Fibroblast of the conjunctiva (primary cell): ENCODE measurements around the gene SSBP2.

ENCODE experiments used
- DNase-seq: peaks from one replicate; pipeline ENCODE4 v3.0.0-alpha.2; 2010; ENCODE audit warnings: low read depth

Gene SSBP2

DNA sequence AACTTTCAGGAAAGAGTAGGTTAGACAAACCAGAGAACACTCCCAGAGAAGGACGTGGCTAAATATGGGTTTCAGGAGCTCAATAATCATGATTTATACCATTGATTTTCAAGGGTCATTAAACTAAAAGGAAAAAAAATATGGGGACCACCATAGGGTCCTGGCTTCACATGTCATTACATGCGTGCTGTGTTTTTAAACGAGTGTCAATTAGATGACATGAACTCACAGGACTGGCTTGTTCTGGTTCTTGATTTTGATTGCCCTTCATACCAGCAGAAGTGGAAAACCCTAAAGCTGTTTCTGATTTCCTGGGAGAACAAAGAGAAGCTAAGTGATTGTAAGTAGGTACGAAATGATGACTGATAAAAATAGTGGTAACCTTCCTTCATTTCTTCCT, 362.7 kb downstream of the SSBP2 start:
- DNase-seq: no peak

DNA sequence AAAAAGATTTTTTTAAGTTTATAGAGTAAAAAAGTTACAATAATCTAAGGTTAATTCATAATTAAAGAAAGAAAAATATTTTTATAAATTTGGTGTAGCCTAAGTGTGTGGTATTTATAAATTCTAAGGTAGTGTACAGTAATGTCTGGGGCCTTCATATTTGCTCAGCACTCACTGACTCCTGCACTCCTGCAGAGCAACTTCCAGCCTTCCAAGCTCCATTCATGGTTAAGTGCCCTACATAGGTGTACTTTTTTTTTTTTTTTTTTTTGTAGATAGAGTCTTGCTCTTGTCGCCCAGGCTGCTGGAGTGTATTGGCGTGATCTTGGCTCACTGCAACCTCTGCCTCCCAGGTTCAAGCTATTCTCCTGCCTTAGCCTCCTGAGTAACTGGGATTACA, 367.0 kb downstream of the SSBP2 start:
- DNase-seq: no peak

DNA sequence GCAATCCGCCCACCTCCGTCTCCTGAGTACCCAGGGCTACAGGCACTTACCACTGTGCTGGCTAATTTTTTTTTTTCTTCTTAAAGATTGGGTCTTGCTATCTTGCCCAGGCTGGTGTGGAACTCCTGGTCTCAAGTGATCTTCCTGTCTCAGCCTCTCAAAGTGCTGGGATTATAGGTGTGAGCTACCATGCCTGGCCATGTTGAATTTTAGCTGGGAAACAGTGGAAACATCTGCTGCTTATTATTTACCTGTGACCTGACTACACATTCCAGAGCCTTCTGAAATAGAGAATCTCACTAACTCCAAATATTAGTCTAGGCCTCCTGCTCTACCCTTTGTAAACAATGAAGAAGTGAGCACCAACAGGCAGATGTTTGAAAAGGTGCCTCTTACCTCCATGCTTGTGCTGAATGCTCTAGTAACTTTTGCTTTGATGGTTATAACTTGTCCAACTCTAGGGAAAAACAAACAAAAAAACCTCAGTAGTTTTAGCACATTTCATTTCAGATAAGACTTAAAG, 379.5 kb downstream of the SSBP2 start:
- DNase-seq: no peak

- DNase-seq: no peak
Observed at GRCh38 chr5:81370912-81371311, 380.0 kb downstream of the SSBP2 start.

DNA sequence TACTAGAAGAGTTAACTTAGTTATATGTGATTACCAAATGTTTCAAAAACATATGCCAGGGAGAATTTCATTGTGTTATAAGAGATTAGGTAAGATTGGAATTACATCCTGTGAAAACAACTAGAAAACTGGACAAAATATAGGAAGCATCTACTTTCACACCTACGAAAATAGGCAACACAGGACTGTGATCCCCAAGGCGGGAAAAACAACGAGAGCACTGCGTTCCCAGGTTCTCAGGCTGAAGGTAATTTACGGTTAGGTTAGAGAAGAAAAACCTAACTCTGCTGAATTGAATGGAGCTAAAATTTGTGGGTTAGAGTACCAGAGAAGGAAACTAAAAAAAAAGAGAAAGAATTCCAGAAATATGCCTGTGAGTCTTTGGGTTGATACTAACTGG, 385.4 kb downstream of the SSBP2 start:
- no peak for DNase-seq

- no peak for DNase-seq
Observed at GRCh38 chr5:81363093-81363871, 387.6 kb downstream of the SSBP2 start.
